HL-60 (cell line): ENCODE measurements around the gene KLC3.
A peak's percentile ranks its signal among the peaks of the same experiment; 100 is the strongest.

Source experiments
- DNase-seq, 2 experiments: peaks; one replicate each; pipeline ENCODE4 v3.0.0-alpha.2; 2010 to 2020; ENCODE audit warnings: low read depth in 1 of 2, low spot score in 1 of 2
- H3K27ac ChIP-seq: fragments of 250-450 bp; sonication (Bioruptor Pico); replicated peaks from 2 replicates; pipeline ENCODE4 v1.5.1; 2020; ENCODE audit warnings: mild to moderate bottlenecking, moderate library complexity
- H3K27me3 ChIP-seq: fragments of 250-450 bp; sonication (Bioruptor Pico); 2 replicates; pipeline ENCODE4 v1.5.1; 2021; ENCODE audit warnings: mild to moderate bottlenecking, moderate library complexity; ENCODE audit not compliant: insufficient read depth, poor library complexity, severe bottlenecking
- H3K4me3 ChIP-seq: replicated peaks from 2 replicates; pipeline ENCODE4 v1.5.1; 2011; ENCODE audit warnings: mild to moderate bottlenecking, control low read depth, low read length; ENCODE audit not compliant: insufficient read depth
- CTCF ChIP-seq: IDR thresholded peaks from one replicate; pipeline ENCODE4 v1.5.1; 2011; ENCODE audit warnings: low read length, control low read depth, inconsistent platforms; ENCODE audit not compliant: insufficient read depth
- GABPA ChIP-seq: IDR thresholded peaks from 2 replicates; pipeline ENCODE4 v1.6.1; 2012; ENCODE audit warnings: low read depth
- POLR2AphosphoS5 ChIP-seq: IDR thresholded peaks from 2 replicates; pipeline ENCODE4 v1.6.1; 2012; ENCODE audit warnings: low read depth
- SPI1 ChIP-seq: IDR thresholded peaks from 2 replicates; pipeline ENCODE4 v1.6.1; 2012; ENCODE audit warnings: low read depth, mild to moderate bottlenecking, borderline replicate concordance
- TF ChIP-seq, protein P1 (sequence below): IDR thresholded peaks from 2 replicates; pipeline ENCODE4 v1.6.1; 2012; ENCODE audit warnings: low read depth; ENCODE audit not compliant: insufficient replicate concordance

The KLC3 gene

GRCh38 chr19:45391346-45391745, 50.8 kb downstream of the KLC3 start:
- TF ChIP-seq POLR2AphosphoS5 (no peak), SPI1 (no peak)
- TF ChIP-seq, protein P1, sequence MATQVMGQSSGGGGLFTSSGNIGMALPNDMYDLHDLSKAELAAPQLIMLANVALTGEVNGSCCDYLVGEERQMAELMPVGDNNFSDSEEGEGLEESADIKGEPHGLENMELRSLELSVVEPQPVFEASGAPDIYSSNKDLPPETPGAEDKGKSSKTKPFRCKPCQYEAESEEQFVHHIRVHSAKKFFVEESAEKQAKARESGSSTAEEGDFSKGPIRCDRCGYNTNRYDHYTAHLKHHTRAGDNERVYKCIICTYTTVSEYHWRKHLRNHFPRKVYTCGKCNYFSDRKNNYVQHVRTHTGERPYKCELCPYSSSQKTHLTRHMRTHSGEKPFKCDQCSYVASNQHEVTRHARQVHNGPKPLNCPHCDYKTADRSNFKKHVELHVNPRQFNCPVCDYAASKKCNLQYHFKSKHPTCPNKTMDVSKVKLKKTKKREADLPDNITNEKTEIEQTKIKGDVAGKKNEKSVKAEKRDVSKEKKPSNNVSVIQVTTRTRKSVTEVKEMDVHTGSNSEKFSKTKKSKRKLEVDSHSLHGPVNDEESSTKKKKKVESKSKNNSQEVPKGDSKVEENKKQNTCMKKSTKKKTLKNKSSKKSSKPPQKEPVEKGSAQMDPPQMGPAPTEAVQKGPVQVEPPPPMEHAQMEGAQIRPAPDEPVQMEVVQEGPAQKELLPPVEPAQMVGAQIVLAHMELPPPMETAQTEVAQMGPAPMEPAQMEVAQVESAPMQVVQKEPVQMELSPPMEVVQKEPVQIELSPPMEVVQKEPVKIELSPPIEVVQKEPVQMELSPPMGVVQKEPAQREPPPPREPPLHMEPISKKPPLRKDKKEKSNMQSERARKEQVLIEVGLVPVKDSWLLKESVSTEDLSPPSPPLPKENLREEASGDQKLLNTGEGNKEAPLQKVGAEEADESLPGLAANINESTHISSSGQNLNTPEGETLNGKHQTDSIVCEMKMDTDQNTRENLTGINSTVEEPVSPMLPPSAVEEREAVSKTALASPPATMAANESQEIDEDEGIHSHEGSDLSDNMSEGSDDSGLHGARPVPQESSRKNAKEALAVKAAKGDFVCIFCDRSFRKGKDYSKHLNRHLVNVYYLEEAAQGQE = no peak
- H3K27me3 ChIP-seq = peaks cover 5% of the 10 kb centered on the region
- no peak overlapping the region for H3K27ac ChIP-seq
- H3K4me3 ChIP-seq = no peak overlapping the region
- DNase-seq = peak in 1 of 2 experiments; percentile 22

- H3K4me3 ChIP-seq = no peak overlapping the region
- H3K27ac ChIP-seq = no peak overlapping the region
- TF ChIP-seq GABPA = no peak
- TF ChIP-seq CTCF = no peak
- TF ChIP-seq, protein P1 = no peak
- no peak for TF ChIP-seq SPI1
- TF ChIP-seq POLR2AphosphoS5 = no peak
- DNase-seq = no peak
- H3K27me3 ChIP-seq = peaks cover 3% of the 10 kb centered on the region
Observed at GRCh38 chr19:45391871-45392665, 51.5 kb downstream of the KLC3 start.

GRCh38 chr19:45395821-45396617, 55.5 kb downstream of the KLC3 start:
- H3K4me3 ChIP-seq = no peak overlapping the region
- H3K27ac ChIP-seq = no peak overlapping the region
- TF ChIP-seq CTCF (no peak), GABPA (no peak)
- TF ChIP-seq, protein P1 = no peak
- H3K27me3 ChIP-seq = peaks cover 4% of the 10 kb centered on the region
- no peak for DNase-seq
